K562 (cell line): Measurements from ENCODE around the gene GRIK2. TPM values are rescaled to one million over a fixed set of nuclear protein-coding genes. Genes with fewer than 3 reads are reported as not detected.

Experiments used
- CAMTA2 ChIP-seq: fragments of 250-450 bp; sonication (Bioruptor Pico); conservative IDR thresholded peaks from 2 replicates; pipeline ENCODE4 v1.5.1; 2022
- CBFB ChIP-seq: sonication (generic); formaldehyde crosslinking; IDR thresholded peaks from 2 replicates; pipeline ENCODE4 v1.4.0; 2020; ENCODE audit warnings: mild to moderate bottlenecking, missing genetic modification reagents
- DNMT1 ChIP-seq: fragments of 450-650 bp; IDR thresholded peaks from 2 replicates; pipeline ENCODE4 v1.6.1; 2016; ENCODE audit warnings: antibody characterized with exemption, mild to moderate bottlenecking
- OTX1 ChIP-seq: fragments of 450-650 bp; formaldehyde crosslinking; IDR thresholded peaks from 2 replicates; pipeline ENCODE4 v1.4.0; 2022; ENCODE audit warnings: mild to moderate bottlenecking
- ZNF174 ChIP-seq: fragments of 250-450 bp; sonication (Bioruptor Pico); IDR thresholded peaks from 2 replicates; pipeline ENCODE4 v1.4.0; 2020; ENCODE audit warnings: mild to moderate bottlenecking
- ZNF77 ChIP-seq: fragments of 250-450 bp; sonication (Bioruptor Pico); IDR thresholded peaks from 2 replicates; pipeline ENCODE4 v1.5.0; 2020
- ZNF79 ChIP-seq: fragments of 250-450 bp; sonication (Bioruptor Pico); IDR thresholded peaks from 2 replicates; pipeline ENCODE4 v1.4.0; 2020; ENCODE audit warnings: low read depth, mild to moderate bottlenecking, moderate library complexity
- polyA plus RNA-seq, 8 experiments: library from polyadenylated mRNA; depleted of rRNA in 4 of 8; stranded (reverse) in 5 of 8; unstranded in 3 of 8; fragments of >200 nt; fragmentation: Nextera tagmentation in 2 of 8; fragmentation: Illumina TruSeq in 1 of 8; extraction: Ambion mirVana in 2 of 8; extraction: Trizol in 1 of 8; gene quantifications; 2 replicates each; pipeline versions ENCODE4 v1.2.1 to v1.2.3, GENCODE V29; 2011 to 2014; ENCODE audit warnings: inconsistent platforms in 1 of 8, missing spikeins in 1 of 8
- total RNA-seq, 7 experiments: library from RNA; depleted of rRNA in 6 of 7; stranded (reverse); fragments of >200 nt in 6 of 7; fragmentation: Illumina TruSeq in 2 of 7; extraction: Trizol in 2 of 7; gene quantifications; 2 replicates each; pipeline versions ENCODE4 v1.2.1 to v1.2.3, GENCODE V29; 2011 to 2021; ENCODE audit warnings: low replicate concordance in 1 of 7
- TF ChIP-seq, protein P1 (sequence below): sonication (generic); formaldehyde crosslinking; IDR thresholded peaks from 2 replicates; pipeline ENCODE4 v1.8.1; 2023; ENCODE audit warnings: mild to moderate bottlenecking, missing genetic modification reagents, moderate library complexity
- TF ChIP-seq, protein P2 (sequence below): fragments of 250-450 bp; sonication (Bioruptor Pico); IDR thresholded peaks from 2 replicates; pipeline ENCODE4 v1.5.0; 2021; ENCODE audit warnings: mild to moderate bottlenecking, moderate library complexity
- TF ChIP-seq, protein P3 (sequence below): fragments of 450-650 bp; IDR thresholded peaks from 2 replicates; pipeline ENCODE4 v1.7.0; 2016; ENCODE audit warnings: borderline replicate concordance
- TF ChIP-seq, protein P4 (sequence below): fragments of 250-450 bp; sonication (Bioruptor Pico); IDR thresholded peaks from 2 replicates; pipeline ENCODE4 v1.4.0; 2020

GRIK2 gene
- total and polyA plus RNA-seq, 9 of the 15 experiments (the other 6 are each of a cell fraction or from before 2014, with no cell fraction given), result not detected

DNA sequence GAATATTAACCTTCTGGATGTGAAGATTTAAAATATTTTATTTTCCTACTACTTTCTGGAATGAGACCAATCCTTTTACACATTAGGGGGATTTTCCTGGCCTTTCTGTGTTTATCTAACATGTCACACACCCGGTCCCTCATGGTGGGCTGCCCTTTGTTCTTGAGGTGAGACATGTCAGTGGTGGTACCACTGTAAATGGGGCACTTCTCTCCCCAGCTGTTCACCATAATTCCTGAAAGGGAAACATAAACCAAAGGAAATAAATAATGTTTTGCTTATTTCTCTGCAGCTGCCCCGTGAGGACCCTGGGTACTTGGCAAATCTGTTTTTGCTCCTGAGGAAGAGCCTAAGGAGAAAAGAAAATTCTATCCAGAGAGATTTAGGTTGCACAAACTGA is 41.1 kb downstream of the GRIK2 start (continued):
- no peak for TF ChIP-seq ZNF77 (CRISPR knock-in tag)
- TF ChIP-seq, protein P1, sequence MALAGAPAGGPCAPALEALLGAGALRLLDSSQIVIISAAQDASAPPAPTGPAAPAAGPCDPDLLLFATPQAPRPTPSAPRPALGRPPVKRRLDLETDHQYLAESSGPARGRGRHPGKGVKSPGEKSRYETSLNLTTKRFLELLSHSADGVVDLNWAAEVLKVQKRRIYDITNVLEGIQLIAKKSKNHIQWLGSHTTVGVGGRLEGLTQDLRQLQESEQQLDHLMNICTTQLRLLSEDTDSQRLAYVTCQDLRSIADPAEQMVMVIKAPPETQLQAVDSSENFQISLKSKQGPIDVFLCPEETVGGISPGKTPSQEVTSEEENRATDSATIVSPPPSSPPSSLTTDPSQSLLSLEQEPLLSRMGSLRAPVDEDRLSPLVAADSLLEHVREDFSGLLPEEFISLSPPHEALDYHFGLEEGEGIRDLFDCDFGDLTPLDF (CRISPR knock-in tag), result no peak
- TF ChIP-seq, protein P2, sequence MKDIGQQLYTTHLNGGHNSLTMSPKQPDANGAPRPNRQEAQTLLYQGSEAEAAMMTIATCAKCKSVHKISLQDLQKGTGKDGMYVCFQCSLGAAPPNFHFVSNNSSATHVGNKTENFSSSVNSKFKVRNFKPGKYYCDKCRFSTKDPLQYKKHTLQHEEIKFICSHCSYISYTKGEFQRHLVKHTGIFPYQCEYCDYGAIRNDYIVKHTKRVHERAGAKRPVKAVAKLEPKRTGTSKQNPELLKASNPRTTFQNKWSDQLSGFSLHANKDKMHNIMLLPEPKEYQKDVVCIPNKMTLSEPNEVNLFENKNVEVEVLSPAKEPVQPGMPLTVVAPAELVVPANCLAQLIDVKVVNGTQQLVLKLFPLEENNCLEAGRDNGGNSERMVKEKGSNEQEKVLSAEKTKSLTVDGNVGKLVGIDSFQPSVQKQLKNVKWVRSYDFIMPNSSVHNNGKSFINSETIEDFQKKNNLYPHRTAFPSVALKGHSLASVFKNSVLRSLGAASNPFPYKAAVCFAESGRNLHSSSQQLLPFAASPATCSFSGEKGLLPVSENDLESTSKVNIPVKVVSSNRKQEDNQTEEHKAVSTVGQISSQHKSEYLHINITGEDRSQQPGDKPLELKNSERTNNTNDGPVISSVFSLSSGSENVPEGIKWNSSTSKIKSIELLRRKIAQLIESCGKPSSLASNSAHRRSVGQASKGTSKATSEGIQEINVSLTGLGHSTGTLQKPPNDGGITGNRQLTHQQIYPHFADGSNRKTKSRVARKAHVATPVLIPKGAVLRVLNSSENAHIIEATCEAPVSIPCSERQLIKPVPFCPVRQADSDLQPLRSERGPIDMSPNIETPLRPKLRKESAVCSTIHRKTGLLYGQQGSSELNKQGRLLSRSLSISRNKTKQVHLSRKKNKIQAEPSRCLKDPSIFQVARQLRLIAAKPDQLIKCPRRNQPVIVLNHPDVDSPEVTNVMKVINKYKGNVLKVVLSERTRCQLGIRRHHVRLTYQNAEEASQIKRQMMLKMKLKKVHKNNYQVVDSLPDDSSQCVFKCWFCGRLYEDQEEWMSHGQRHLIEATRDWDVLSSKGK (CRISPR knock-in tag), result no peak
- TF ChIP-seq, protein P3, sequence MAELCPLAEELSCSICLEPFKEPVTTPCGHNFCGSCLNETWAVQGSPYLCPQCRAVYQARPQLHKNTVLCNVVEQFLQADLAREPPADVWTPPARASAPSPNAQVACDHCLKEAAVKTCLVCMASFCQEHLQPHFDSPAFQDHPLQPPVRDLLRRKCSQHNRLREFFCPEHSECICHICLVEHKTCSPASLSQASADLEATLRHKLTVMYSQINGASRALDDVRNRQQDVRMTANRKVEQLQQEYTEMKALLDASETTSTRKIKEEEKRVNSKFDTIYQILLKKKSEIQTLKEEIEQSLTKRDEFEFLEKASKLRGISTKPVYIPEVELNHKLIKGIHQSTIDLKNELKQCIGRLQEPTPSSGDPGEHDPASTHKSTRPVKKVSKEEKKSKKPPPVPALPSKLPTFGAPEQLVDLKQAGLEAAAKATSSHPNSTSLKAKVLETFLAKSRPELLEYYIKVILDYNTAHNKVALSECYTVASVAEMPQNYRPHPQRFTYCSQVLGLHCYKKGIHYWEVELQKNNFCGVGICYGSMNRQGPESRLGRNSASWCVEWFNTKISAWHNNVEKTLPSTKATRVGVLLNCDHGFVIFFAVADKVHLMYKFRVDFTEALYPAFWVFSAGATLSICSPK, result no peak
- TF ChIP-seq ZNF79, result no peak
- TF ChIP-seq CAMTA2, result no peak
- no peak for TF ChIP-seq OTX1 (CRISPR knock-in tag)
- TF ChIP-seq ZNF174 (CRISPR knock-in tag), result no peak
- TF ChIP-seq DNMT1, result no peak
- TF ChIP-seq, protein P4, sequence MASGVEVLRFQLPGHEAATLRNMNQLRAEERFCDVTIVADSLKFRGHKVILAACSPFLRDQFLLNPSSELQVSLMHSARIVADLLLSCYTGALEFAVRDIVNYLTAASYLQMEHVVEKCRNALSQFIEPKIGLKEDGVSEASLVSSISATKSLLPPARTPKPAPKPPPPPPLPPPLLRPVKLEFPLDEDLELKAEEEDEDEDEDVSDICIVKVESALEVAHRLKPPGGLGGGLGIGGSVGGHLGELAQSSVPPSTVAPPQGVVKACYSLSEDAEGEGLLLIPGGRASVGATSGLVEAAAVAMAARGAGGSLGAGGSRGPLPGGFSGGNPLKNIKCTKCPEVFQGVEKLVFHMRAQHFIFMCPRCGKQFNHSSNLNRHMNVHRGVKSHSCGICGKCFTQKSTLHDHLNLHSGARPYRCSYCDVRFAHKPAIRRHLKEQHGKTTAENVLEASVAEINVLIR (CRISPR knock-in tag), result no peak
- TF ChIP-seq CBFB (CRISPR knock-in tag), result no peak
